GM04504 (cell line): ENCODE measurements around the gene ARTN.

ENCODE experiments used
- DNase-seq: peaks from one replicate; pipeline ENCODE4 v3.0.0-alpha.2; 2012; ENCODE audit warnings: low read depth

Gene ARTN

DNA sequence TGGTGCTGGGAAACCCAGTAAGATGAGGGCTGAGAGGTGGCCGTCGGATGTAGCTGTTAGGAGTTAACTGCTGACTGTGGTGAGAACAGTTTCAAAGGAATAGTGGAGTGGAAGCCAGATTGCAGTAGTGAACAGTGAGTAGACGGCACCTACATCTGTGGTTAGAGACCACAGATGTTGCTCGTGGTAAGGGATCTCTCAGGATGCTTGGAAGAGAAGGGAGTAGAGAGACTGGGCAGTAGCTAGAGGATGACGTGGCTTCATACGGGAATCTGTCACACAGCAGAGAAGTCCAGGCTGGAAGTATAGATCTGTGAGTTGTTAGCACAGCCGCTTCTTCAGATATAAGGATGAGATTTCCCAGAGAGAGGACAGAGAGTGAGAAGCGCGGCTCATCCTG, 7.8 kb upstream of the ARTN start:
- DNase-seq = no peak

DNA sequence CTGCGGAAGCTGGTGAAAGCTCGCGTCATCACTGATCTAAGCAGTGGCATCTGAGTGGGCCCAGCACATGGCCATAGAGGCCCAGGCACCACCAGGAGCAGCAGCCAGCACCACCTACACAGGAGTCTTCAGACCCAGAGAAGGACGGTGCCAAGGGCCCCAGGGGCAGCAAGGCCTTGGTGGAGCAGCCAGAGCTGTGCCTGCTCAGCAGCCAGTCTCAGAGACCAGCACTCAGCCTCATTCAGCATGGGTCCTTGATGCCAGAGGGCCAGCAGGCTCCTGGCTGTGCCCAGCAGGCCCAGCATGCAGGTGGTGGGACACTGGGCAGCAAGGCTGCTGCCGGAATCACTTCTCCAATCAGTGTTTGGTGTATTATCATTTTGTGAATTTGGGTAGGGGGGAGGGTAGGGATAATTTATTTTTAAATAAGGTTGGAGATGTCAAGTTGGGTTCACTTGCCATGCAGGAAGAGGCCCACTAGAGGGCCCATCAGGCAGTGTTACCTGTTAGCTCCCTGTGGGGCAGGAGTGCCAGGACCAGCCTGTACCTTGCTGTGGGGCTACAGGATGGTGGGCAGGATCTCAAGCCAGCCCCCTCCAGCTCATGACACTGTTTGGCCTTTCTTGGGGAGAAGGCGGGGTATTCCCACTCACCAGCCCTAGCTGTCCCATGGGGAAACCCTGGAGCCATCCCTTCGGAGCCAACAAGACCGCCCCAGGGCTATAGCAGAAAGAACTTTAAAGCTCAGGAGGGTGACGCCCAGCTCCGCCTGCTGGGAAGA, 3.2 kb upstream of the ARTN start:
- no peak for DNase-seq

DNA sequence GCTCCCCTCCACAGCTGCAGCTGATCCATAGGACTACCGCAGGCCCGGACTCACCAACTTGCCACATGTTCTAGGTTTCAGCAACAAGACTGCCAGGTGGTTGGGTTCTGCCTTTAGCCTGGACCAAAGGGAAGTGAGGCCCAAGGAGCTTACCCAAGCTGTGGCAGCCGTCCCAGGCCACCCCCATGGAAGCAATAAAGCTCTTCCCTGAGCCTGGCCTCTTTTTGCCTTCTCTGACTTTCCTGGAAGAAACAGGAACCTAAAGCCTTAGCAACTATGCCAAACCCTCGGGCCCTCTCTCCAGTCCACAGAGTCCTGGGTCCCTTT, 2.7 kb upstream of the ARTN start:
- DNase-seq = no peak

DNA sequence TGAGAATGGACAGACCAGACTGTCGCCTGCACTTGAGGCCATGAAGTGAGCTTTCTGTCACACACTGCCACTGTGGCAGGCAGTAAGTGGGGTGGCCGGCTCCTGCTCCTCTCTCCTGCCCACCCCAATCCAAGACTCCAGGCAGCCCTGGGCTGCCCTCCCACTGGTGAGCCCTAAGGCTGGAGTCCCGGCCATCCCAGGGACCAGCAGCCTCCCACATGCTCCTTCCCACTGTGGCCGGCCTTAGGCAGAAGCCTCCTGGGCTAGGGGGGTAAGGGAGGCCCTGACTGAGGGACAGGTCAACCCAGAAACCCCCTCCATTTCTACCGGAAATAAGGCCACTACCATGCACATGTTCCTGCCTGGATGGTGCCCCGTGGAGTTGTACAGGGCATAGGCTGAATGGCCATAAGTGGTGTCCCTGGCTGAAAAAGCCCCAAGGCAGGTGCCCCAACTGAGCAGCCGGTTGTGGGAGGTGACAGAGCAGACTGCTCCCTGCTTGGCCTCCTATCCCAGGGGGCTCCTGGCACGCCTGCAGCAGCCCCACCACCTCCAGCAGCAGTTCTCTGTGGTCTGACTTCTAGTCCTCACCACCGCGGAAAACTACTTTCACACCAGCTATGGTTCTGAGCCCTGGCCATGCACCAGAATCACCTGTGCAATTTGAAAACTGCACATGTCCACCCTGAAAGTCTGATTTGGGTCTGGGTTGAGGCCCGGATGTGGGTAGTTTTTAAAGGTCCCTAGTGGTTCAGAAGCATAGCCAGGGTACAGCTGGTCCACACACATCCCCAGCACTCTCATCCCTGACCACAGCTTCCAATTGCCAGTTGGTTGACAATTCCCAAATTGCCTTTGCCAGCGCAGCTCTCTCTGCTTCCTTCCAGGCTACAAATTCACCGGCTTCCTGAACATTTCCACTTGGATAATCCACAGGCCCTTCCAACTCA, 1.6 kb upstream of the ARTN start:
- no peak for DNase-seq

DNA sequence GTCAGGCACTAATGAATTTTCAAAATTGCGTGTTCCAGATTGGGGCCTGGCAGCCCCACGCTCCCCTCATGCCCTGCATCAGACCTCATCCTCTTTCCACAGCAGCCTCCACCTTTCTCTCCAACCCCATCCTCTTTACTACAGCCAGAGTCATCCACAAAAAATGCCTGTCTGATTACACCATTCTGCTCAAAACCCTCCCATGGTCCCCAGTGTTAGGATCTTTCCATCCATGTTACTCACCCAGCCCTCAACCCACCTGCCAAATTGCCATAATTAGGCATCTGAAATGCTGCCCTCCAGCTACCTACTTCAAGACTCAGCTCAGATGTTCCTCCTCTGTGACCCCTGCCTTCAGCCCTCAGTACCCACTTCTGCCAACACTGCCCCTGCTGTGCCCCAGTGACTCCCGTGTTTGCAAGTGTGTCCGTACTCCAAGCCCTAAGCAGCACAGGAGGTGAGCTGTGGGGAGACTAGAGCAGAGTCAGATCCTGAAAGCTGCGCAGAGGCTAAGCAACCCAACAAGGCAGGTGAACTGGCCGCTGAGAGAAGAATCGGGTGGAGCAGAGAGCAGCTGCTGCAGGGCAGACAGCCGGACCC, 715 bp upstream of the ARTN start:
- no peak for DNase-seq

DNA sequence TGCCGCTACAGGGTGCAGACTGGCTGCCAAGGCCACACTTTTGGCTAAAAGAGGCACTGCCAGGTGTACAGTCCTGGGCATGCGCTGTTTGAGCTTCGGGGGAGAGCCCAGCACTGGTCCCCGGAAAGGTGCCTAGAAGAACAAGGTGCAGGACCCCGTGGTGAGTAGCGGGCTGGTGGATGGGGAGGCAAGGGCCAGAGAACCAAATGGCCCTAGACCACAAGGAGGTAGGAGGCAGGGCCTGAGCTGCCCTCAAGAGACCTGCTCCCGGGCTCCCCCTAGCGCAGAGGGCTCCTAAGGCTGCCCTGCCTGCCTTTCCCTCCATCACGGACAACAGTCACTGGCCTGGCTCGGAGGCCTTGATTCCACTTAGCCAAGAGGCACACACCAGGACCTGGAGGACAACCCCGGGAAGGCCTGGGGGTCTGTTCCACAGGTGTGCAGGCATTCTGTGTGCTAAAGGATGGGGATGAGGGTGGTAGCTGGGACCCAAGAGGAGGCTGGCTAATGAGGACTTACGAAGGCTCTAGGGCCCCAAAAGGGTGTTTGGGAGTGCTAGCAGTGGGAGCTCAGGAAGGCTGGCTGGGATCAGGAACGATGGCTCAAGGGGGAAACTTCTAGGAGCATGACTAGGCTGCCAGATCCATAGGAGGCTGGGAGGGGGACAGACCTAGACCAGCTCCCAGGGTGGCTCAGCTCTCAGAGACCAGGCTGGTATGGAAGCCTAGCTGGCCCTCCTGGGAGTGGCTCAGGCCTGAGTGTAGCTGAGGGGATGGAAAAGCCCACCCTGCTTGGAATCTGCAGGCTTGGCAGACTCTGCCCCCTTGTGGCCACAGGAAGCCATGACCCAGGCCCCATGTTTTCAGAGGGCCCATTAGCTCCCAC, 742 bp downstream of the ARTN start:
- DNase-seq = no peak

DNA sequence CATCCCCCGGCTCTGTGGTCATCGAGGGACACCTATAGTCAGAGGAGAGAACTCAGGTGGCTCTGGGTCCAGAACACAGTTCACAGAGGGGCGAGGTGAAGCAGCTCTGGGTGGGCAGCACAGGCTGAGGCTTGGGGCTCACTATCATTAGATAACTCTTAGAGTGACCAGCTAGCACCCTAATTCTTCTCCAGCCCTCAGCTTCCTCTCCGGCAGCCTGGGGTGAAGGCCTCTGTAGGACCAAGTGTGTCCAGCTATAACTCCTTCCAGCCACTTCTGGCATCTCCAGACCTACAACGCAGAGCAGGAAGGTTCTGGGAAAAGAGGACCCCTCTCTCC, 1.4 kb downstream of the ARTN start:
- DNase-seq = no peak

DNA sequence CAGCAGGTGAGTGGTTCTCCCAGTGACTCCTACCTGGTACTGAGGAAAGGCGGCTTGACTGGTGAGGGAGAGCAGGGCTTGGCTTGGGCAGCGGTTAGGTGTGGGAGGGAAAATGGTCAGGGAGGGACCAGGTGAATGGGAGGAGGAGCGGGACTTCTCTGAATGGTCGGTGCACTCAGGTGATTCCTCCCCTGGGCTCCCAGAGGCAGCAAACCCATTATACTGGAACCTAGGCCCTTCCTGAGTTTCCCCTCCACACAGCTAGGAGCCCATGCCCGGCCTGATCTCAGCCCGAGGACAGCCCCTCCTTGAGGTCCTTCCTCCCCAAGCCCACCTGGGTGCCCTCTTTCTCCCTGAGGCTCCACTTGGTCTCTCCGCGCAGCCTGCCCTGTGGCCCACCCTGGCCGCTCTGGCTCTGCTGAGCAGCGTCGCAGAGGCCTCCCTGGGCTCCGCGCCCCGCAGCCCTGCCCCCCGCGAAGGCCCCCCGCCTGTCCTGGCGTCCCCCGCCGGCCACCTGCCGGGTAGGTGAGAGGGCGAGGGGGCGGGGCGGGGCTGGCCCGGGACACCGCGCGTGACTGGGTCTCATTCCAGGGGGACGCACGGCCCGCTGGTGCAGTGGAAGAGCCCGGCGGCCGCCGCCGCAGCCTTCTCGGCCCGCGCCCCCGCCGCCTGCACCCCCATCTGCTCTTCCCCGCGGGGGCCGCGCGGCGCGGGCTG, 2.3 kb downstream of the ARTN start:
- DNase-seq = no peak

DNA sequence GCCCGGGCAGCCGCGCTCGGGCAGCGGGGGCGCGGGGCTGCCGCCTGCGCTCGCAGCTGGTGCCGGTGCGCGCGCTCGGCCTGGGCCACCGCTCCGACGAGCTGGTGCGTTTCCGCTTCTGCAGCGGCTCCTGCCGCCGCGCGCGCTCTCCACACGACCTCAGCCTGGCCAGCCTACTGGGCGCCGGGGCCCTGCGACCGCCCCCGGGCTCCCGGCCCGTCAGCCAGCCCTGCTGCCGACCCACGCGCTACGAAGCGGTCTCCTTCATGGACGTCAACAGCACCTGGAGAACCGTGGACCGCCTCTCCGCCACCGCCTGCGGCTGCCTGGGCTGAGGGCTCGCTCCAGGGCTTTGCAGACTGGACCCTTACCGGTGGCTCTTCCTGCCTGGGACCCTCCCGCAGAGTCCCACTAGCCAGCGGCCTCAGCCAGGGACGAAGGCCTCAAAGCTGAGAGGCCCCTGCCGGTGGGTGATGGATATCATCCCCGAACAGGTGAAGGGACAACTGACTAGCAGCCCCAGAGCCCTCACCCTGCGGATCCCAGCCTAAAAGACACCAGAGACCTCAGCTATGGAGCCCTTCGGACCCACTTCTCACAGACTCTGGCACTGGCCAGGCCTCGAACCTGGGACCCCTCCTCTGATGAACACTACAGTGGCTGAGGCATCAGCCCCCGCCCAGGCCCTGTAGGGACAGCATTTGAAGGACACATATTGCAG, 3.0 kb downstream of the ARTN start:
- no peak for DNase-seq

DNA sequence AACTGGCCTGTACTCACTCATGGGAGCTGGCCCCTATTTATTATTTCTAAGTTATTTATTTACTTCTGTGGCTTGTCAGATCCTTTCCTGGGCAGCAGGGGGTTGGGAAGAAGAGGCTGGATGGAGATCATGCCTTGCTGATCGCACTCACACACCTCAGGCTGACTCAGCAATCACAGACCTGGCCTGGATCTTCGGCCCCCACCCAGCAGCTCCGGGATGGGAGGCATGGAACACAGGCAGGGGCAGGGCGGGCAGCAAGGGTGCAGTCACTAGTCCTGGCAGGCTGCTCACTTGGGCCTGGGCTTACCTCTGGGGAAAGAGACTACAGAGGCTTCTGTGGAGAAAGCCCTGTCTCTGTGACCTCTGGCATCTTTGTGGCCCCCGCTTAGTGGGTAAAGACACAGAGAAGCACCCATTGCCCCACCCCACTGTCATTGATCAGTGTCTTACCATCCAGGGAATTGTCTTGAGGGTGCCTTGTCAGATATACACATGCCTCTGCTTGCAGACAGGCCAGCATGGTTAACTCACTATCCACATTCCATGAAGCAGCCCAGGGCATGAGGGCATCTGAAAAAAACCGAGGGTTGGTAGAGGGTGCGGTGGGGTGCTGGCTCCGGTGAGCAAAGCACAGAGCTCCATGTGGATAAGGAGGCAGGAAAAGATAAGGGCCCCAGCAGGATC, 3.7 kb downstream of the ARTN start:
- no peak for DNase-seq

DNA sequence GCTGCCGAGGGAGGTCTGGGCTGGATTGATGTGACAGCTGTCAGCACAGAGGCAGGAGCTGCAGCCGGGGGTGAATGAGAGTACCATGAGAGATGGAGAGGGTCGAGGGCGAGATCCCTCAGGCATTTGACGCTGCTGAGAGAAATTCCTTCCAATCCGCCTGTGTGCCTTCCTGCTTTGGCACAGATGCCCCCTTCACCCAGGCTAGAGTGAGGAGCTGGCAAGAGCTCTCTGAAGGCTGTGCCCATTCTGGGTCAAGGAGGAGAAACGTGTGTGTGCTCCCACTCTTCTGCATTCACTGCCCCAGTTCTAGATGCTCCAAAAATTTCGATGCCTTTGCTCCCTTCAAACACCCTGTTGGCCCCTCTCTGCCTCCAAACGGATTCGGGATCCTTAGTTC, 4.8 kb downstream of the ARTN start:
- no peak for DNase-seq

DNA sequence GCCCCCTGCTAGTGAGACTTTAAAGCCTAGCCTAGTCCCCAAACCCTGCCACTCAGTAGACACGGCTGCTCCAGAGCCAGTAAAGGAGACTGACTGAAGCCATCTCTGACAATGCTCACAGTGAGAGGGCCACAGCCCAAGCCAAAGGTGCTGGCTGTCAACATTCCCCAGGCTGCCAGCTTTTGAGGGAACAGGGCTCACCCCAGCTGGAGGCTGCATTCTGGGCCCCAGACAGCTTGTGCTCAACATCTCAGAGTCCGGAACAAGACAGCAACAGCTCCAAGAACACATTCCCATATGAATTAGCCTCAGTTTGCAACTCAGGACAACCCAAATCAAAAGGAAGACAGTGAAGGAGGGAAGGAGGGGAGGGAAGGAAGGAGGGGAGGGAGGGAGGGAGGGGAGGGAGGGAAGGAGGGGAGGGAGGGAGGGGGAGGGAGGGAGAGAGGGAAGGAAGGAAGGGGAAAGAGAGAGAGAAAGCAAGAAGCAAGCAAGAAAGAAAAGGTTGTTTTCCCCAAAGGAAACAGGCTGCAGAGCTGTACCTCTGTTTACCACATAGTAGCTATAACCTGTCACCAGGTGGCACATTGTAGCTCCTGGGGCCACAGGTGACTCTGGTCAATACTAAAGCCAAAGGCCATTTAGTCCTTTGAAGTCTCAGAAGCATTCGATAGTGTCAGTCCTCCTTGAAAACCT, 5.4 kb downstream of the ARTN start:
- DNase-seq = no peak

DNA sequence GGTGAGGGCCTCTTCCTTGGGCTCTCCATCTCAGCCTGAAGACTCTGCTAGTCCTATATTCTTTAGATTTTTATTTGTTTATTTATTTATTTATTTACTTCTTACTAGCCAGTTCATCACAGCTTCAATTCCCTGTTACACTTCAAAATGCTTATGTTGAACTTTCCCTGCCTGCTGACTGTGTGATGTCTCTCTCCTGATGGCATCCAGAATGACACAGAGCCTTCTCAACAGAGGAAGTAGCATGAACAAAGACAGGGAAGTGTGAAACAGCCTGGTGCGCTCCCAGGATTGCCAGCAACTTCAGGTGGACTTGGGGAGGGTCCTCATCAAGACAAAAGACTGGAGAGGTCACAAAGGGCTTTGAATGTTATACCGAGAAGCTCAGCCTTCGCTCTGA, 8.8 kb downstream of the ARTN start:
- DNase-seq = no peak

DNA sequence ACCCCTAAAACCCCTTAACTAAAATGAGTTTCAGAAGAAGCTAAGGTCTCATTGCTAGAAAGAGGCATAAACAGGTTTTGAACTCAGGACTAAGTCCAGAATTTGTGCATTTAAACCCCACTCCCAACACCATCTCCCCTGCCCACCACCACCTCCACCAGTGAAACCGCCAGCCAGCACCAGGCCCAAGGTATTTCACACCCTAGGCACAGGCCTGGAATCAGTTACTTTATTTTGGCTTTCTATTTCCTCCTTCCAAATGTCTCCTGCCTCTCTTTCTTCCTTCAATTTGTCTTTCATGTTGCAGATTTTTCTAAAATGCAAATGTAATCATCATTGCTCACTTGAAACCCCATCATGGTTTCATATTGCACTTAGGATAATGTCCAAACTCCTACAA, 11.3 kb downstream of the ARTN start:
- no peak for DNase-seq

DNA sequence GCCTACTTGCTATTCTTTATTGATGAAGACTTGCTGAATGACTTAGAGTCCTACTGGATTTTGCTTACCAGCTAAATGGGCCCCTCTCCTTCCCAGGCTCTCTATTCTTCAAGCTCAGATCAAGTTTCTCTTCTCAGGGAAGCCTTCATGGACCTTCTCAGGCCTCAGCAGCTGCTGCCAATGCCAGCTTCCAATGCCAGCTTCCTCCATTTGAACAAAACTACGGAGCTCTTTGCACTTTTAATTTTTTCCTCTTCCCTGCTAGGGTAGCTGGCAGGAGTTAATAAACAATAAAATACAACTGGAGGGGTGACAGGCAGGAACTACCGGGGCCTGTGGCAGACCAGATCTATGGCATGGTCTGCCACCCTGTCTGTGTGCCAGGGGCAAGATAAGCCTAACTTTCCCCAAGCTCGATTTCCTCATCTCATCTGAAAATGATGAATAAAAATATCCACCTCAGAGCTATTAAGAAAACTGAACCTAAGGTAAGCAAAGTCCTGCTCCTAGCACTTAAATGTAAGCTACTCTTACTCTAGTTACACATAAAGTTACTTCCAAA, 12.2 kb downstream of the ARTN start:
- DNase-seq = no peak

DNA sequence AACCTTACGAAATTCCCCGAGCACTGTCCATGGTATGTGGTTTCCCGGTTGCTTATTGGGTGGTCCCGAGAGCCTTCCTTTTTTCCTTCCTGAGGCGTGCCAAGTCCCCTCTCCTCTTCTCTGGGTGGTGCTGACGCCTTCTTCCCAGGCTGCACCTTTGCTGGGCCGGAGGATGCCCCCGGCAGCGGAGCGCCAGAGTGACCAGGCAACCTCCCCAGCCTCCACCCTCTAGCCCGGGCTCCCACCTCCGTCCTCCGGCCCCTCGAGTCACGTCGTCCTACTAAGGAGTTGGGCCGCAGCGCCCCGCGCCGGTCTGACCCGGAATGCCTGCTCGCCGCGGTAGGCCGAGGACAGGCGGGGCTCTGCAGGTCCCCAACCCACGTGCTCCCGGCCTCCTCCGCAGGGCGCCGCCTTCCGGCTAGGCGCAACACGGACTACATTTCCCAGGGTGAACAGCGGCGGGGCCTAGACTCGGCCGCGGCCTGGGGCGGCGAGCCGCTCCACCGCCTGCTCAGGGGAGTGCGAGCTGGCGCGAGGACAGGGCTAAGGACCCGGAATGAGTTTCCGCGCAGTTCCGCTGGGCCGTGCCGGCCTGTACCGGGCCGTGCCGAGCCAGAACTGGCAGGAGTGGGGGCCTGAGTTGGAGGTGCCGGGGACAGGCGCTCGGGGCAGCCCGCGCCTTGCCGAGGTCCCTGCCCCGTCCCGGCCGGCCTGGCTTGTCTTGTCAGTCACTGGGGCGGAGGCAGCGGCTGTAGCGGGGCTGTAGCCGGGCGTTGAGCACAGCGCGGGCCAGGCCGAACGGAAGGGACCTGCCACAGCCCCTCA, 12.8 kb downstream of the ARTN start, which contains the start of gene IPO13:
Gene IPO13 (plus strand): TSS at position 715 of the 825 bp plus-strand sequence. CDS start 651 bp downstream, outside the sequence.
- peak; percentile 86 for DNase-seq

DNA sequence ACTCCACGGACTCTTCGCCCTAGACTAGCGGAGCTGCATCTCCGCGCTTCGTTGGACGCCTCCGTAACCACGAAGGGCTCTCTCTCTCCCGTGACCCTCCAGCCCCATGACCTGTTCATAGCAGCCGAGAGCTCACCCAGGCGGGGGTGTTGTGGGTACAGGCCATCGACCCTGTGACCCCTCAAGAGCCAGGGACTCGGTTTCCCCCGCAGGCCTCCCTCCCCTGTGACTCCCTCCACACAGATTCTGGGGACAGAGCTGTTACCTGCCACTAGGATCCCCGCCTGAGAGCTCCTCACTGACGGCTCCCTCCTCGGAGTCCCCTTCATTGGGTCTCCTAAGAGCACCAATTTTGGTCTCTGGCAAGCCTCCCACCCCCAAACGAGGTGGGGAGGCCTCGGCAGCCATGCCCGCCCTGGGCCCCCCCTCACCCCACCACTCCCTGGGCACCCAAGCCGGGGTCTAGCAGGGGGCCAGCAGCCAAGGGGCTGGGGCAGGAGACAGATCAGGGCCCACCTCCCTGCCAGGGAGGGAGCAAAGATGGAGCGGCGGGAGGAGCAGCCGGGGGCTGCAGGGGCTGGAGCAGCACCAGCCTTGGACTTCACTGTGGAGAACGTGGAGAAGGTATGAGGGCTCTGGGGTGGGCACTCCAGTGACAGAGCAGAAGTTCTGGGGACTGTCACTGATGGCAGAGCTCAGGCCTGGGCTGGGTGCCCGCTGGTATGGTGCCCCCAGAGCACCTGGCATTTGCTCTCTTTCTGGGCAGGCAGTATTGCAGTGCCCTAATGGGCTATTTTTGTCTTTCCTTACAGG, 13.7 kb downstream of the ARTN start:
- no peak for DNase-seq
